HG02981 (cell line): ENCODE measurements around the gene LCNL1.

Experiments used
- ATAC-seq: cut with Tn5 transposase; IDR thresholded peaks from one replicate; pipeline ENCODE4 v1.9.1; 2021; ENCODE audit warnings: mild to moderate bottlenecking, moderate library complexity; ENCODE audit not compliant: unreplicated experiment

LCNL1 gene

GRCh38 chr9:136973618-136974617, 8.9 kb upstream of the LCNL1 start:
- no peak for ATAC-seq

GRCh38 chr9:136974817-136975535, 7.8 kb upstream of the LCNL1 start:
- ATAC-seq: no peak

- ATAC-seq: no peak
Observed at GRCh38 chr9:136975644-136976043, 7.1 kb upstream of the LCNL1 start.

- ATAC-seq: no peak
Observed at GRCh38 chr9:136977223-136977622, 5.6 kb upstream of the LCNL1 start, which contains the start of gene PTGDS. TSS of gene PTGDS (plus strand) at chr9:136977504. CDS start at chr9:136977579, 75 bp downstream.

DNA sequence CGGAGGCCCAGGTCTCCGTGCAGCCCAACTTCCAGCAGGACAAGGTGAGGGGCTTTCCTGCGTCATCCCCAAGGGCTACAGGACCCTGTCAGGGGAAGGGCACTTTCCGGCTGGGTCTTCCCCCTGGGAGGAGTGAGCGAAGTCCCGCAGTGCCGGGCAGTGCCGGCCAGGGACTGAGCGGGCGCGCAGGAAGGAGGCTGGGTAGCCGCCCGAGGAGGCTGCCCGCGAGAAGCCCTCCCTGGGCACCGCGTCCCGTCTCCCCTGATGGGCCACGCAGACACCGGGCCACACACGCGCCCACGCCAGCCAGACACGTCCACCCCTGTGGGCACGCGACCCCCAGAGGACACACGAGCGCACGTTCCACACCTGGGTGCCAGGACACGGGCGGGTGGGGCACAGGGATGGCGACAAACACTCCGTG, 5.1 kb upstream of the LCNL1 start:
- no peak for ATAC-seq

DNA sequence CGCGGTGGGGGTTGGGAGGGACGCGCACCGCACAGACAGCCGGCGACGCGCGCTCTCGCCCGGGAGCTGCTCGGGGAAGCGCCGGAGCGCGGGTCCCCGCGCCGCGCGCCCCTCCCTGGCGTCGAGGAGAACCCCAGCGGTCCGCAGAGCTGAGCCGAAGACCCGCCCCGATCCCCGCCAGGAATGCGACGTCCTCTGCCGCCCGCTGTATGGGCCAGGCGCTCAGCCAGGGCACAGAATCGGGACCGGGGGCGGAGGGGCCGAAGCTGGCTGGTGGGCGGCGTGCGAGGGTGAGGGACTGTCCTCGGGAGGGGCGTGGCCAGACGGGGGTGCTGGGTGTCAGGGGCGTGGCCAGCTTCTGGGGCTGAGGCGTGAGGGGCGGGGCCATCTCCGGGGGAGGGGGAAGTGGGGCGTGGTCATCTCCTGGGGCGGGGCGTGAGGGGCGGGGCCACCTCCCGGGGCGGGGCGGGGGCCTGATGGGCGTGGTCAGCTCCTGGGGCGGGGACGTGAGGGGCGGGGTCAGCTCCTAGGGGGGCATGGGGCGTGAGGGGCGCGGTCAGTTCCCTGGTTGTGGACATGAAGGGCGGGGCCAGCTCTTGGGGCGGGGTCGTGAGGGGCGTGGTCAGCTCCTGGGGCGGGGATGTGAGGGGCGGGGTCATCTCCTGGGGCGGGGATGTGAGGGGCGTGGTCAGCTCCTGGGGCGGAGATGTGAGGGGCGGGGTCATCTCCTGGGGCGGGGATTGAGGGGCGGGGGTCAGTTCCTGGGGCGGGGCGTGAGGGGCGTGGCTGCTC, 4.5 kb upstream of the LCNL1 start:
- no peak for ATAC-seq

GRCh38 chr9:136978865-136979544, 3.8 kb upstream of the LCNL1 start:
- ATAC-seq: no peak

GRCh38 chr9:136979769-136980587, 2.8 kb upstream of the LCNL1 start:
- no peak for ATAC-seq

- ATAC-seq: no peak
Observed at GRCh38 chr9:136980669-136981478, 1.9 kb upstream of the LCNL1 start.

DNA sequence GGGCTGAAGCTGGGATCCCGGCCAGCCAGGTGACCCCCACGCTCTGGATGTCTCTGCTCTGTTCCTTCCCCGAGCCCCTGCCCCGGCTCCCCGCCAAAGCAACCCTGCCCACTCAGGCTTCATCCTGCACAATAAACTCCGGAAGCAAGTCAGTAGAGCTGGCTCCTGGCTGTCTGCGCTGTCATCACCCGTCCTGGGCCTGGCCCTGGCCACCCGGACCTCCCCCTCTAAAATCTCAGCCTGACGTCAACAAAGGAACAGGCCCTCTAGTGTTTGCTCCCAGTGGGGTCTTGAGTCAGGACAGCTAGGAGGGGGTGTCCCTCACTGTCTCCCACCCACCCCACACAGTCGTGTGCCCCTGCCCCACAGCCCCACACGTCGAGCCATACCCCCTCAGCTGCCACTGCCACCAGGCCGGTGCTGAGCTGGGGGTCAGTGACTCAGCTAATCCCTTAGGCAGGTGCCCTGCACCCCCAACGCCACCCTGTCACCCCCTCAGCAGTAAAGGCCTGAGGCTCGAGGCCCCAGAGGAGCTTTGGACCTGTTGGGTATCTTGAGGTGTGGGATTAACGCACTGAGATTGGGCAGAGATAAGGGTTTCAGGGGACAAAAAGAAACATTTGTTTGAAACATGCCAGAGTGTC, 1.1 kb upstream of the LCNL1 start:
- no peak for ATAC-seq

GRCh38 chr9:136983167-136983566, 374 bp downstream of the LCNL1 start:
- no peak for ATAC-seq

DNA sequence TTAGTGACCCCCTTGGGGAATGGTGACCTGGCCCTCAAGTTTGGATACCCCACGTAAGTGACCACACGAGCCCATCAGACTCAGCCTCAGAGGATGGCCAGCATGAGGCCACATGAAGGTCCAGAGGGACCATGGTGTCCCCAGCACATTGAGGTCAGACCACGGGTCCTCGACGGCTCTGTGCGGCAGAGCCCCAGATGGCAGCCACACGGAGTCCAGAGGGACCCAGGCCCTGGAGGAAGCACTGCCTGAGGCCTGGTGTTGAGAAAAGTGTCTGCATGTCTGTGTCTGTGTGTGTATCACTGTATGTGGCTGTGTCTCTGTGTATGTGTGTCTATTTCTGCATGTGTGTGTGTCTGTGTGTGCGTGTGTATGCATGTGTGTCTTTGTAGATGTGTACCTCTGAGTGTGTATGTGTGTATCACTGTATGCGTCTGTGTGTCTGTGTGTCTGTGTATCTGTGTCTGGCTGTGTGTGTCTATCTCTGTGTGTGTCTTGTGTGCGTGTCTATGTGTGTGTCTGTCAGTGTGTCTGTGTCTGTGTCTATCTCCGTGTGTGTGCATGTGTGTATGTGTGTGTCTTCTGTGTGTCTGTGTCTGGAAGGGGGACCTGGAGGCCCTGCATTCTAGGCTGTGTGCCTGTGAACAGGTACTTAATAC, 992 bp downstream of the LCNL1 start:
- no peak for ATAC-seq

DNA sequence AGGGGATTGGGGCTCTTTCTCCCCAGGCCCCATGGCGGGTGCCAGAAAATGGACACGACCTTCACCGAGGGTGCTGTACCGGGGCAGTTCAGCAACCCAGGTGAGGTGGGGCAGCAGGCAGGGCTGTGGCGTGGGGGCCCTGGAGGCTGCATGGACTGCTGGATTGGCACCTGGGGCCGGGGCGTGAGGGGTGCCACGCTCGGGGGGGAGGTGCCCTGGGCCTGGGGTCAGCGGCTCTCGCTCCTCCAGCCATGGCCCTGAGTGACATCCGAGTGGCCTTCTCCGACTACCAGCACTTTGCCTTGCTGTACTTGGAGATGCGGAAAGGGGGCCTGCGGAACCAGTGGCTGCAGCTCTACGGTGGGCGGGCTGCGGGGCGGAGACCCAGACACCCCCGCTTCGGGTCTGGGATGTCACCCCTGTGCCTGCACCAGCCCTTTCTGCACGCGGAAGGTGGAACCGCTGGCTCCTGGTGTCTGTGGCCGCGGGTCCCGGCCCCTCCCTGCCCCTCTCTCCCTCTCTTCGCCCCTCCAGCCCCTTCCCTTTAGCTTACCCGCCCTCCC, 1.8 kb downstream of the LCNL1 start:
- ATAC-seq: no peak

DNA sequence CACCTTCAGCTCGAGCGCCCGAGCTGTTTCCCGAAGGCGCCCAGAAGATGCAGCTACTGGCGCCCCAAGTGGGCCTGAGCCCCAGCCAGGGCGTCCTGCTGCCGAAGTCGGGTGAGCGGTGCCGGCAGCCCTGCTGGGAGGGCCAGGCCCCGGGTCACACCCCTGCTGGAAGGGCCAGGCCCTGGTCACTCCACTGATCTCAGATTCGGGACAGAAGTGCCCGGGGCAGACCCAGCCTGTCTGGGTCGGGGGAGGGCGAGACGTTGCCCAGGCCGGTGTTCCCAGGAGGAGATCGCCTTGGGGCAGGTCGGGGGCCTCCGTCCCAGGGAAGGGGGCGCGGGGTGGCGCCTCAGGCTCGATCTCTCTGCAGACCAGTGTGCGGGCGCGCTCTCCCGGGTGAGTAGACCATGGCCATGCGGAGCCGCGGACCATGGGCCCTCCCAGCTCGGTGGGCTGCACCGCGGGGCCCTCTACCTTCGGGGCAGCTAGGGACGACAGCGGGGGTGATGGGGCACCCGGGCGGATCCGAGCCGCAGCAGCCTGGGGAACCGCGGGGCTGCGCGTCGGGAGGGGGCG, 2.3 kb downstream of the LCNL1 start:
- ATAC-seq: no peak

- ATAC-seq: no peak
Observed at GRCh38 chr9:136985853-136986252, 3.1 kb downstream of the LCNL1 start.

GRCh38 chr9:136988872-136989271, 6.1 kb downstream of the LCNL1 start:
- ATAC-seq: no peak
